GM12873 (cell line): ENCODE data around the gene CEBPA.

Experiments used
- CTCF ChIP-seq: IDR thresholded peaks from 2 replicates; pipeline ENCODE4 v1.5.1; 2012; ENCODE audit warnings: low read depth, mild to moderate bottlenecking, moderate library complexity, low read length, control low read depth; ENCODE audit not compliant: insufficient read depth; ENCODE audit errors: missing control alignments

Gene CEBPA

GRCh38 chr19:33277434-33277833, 24.9 kb downstream of the CEBPA start:
- no peak for TF ChIP-seq CTCF

- TF ChIP-seq CTCF = no peak
Observed at GRCh38 chr19:33275933-33276619, 26.3 kb downstream of the CEBPA start.

GRCh38 chr19:33275559-33275932, 26.8 kb downstream of the CEBPA start:
- TF ChIP-seq CTCF = no peak

- no peak for TF ChIP-seq CTCF
Observed at GRCh38 chr19:33274663-33275558, 27.4 kb downstream of the CEBPA start.

- TF ChIP-seq CTCF = no peak
Observed at GRCh38 chr19:33273881-33274662, 28.3 kb downstream of the CEBPA start.

GRCh38 chr19:33273065-33273736, 29.1 kb downstream of the CEBPA start:
- no peak for TF ChIP-seq CTCF
